Type B pancreatic cell (in vitro differentiated cells): ENCODE data around the gene GALT. TPM values are rescaled to one million over a fixed set of nuclear protein-coding genes. Genes with fewer than 3 reads are reported as not detected.

Experiments
- DNase-seq: peaks from one replicate; pipeline ENCODE4 v3.0.0; 2021; ENCODE audit warnings: mixed read lengths; ENCODE audit not compliant: unreplicated experiment; ENCODE audit errors: extremely low spot score
- H3K27ac Mint-ChIP-seq: 2 replicates; pipeline ENCODE4 v1.8.0; 2021; ENCODE audit warnings: mild to moderate bottlenecking, mixed read lengths
- H3K27me3 Mint-ChIP-seq: 2 replicates; pipeline ENCODE4 v1.8.0; 2021; ENCODE audit warnings: mixed read lengths
- H3K36me3 Mint-ChIP-seq: 2 replicates; pipeline ENCODE4 v1.8.0; 2021; ENCODE audit warnings: mixed read lengths
- H3K4me1 Mint-ChIP-seq: one replicate; pipeline ENCODE4 v1.8.0; 2021; ENCODE audit warnings: mixed read lengths; ENCODE audit not compliant: unreplicated experiment
- H3K4me3 Mint-ChIP-seq: 2 replicates; pipeline ENCODE4 v1.8.0; 2021; ENCODE audit warnings: mild to moderate bottlenecking, mixed read lengths
- H3K9me3 Mint-ChIP-seq: 2 replicates; pipeline ENCODE4 v1.8.0; 2021; ENCODE audit warnings: mixed read lengths
- total RNA-seq: library from RNA; stranded (reverse); gene quantifications from 2 replicates; pipeline ENCODE4 v1.2.1, GENCODE V29; 2021; ENCODE audit warnings: low replicate concordance
- TF ChIP-seq, protein P1 (sequence below): fragments of 200-600 bp; sonication (generic); conservative IDR thresholded peaks from 2 replicates; pipeline ENCODE4 v1.5.0; 2021; ENCODE audit warnings: antibody characterized with exemption, mild to moderate bottlenecking

GALT gene
- total RNA-seq, 1 donor from 2014 or later: 70.5 TPM

DNA sequence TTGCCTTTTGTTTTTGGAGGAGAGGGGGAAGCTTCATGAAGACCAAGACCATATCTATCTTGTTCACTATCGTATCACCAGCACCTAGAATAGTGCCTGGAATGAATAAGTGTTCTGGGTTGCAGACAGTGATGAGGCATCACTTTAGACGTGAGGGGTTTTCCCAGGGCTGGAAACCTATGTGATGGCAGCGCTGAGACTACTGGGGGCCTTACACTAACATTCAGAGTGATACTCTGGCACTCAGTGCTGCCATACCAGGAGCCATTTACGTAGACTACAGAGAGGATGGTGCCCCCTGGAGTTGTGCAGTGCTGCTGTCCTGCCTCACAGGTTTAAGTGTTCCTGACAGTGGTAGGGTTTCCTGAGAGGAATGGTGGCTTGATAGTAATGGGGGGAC is 37.7 kb downstream of the GALT start:
- TF ChIP-seq, protein P1, sequence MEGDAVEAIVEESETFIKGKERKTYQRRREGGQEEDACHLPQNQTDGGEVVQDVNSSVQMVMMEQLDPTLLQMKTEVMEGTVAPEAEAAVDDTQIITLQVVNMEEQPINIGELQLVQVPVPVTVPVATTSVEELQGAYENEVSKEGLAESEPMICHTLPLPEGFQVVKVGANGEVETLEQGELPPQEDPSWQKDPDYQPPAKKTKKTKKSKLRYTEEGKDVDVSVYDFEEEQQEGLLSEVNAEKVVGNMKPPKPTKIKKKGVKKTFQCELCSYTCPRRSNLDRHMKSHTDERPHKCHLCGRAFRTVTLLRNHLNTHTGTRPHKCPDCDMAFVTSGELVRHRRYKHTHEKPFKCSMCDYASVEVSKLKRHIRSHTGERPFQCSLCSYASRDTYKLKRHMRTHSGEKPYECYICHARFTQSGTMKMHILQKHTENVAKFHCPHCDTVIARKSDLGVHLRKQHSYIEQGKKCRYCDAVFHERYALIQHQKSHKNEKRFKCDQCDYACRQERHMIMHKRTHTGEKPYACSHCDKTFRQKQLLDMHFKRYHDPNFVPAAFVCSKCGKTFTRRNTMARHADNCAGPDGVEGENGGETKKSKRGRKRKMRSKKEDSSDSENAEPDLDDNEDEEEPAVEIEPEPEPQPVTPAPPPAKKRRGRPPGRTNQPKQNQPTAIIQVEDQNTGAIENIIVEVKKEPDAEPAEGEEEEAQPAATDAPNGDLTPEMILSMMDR: no peak
- DNase-seq: no peak
- Mint-ChIP-seq H3K27me3 (no peaks in the 10 kb centered on the region), H3K36me3 (peaks cover 24% of the 10 kb centered on the region), H3K27ac (no peak overlapping the region), H3K4me1 (peaks cover 6% of the 10 kb centered on the region), H3K4me3 (no peak overlapping the region), H3K9me3 (no peaks in the 10 kb centered on the region)

DNA sequence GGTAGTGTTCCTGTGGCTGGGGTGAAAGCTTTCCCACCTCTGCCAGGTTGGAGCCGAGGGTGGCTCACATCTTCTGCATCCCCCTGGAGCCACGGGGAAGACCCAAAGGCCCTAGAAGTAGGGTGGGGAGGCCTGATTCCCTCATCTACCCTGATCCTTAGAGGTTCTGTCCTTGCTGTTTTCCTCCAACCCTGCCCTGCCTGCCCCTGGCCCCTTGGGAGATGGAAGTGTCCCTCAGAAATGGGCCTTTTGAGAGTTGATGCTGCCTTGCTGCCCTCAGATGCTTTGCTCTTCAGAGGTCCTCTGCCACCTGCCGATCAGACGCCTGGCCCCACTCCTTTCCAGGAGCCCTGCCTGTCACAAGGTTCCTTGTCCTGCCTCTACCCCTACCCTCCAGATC is 38.3 kb downstream of the GALT start:
- Mint-ChIP-seq H3K4me3 (no peak overlapping the region), H3K27ac (no peak overlapping the region), H3K27me3 (no peaks in the 10 kb centered on the region), H3K36me3 (peaks cover 24% of the 10 kb centered on the region), H3K9me3 (no peaks in the 10 kb centered on the region), H3K4me1 (peaks cover 6% of the 10 kb centered on the region)
- TF ChIP-seq, protein P1: no peak
- no peak for DNase-seq

DNA sequence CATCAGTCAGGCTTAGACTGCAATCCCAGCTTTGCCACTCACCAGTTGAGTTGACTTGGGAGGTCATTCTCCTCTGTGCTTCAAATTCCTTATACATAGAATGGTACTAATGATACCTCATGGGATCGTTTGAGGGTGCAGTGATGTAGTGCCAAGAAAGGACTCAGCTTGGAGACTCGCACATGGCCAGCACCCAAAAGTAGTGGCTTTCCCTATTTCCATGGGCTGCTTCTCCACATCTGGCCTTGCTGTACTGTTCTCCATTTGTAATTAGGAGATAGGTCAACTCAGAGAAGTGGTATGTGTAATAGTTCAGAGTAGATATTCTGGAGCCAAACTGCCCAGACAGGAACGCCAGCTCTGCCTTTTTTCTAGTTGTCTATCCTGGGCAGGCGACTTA is 39.1 kb downstream of the GALT start:
- peaks cover 6% of the 10 kb centered on the region for H3K4me1 Mint-ChIP-seq
- no peak for DNase-seq
- H3K36me3 Mint-ChIP-seq: peaks cover 24% of the 10 kb centered on the region
- H3K27ac Mint-ChIP-seq: no peak overlapping the region
- TF ChIP-seq, protein P1: no peak
- H3K9me3 Mint-ChIP-seq: no peaks in the 10 kb centered on the region
- H3K27me3 Mint-ChIP-seq: no peaks in the 10 kb centered on the region
- H3K4me3 Mint-ChIP-seq: no peak overlapping the region

DNA sequence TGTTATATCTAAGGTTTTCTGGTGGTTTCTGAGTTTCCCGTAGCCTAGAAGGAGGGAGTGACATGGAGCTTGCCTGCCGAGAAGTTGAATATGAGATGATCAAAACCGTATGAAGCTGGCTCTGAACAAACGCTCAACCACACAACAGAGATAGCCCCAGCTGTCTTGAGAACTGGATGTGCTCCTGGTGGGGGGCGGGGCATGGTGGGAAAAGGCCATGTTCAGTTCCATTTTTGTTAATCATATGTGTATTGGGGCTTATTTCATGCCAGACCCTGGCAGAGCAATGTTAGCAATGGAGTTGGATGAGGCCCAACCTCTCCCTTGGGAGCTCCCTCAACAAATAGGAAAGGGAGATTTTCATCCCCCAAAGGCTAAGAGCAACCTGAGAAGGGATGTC is 39.8 kb downstream of the GALT start:
- H3K27ac Mint-ChIP-seq: no peak overlapping the region
- DNase-seq: no peak
- H3K9me3 Mint-ChIP-seq: no peaks in the 10 kb centered on the region
- H3K4me1 Mint-ChIP-seq: peaks cover 6% of the 10 kb centered on the region
- peaks cover 18% of the 10 kb centered on the region for H3K36me3 Mint-ChIP-seq
- no peak overlapping the region for H3K4me3 Mint-ChIP-seq
- no peaks in the 10 kb centered on the region for H3K27me3 Mint-ChIP-seq
- TF ChIP-seq, protein P1: no peak

DNA sequence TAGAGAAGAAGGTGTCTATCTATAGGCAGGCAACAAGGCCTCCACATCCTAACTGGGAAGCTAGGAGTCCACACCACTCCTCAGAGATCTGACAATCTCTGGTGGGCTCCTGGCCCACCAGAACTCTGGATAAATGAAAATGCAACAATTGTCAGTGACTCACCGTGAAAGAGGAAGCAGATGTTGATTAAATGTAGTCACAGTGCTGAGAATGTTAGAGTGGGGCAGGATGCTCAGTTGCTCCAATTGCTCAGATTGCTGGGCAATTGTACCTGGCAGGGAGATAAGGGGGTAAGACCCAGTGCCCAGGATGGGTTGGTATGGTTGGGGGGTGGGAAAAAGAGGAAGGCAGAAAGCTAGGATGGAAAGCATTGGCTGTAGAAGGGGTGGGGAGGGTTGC is 40.3 kb downstream of the GALT start:
- DNase-seq: no peak
- H3K9me3 Mint-ChIP-seq: no peaks in the 10 kb centered on the region
- H3K4me3 Mint-ChIP-seq: no peak overlapping the region
- H3K4me1 Mint-ChIP-seq: peaks cover 6% of the 10 kb centered on the region
- no peaks in the 10 kb centered on the region for H3K27me3 Mint-ChIP-seq
- H3K36me3 Mint-ChIP-seq: peaks cover 18% of the 10 kb centered on the region
- TF ChIP-seq, protein P1: no peak
- H3K27ac Mint-ChIP-seq: no peak overlapping the region
